SK-N-SH (cell line): ENCODE measurements around the gene ISCA2.

ENCODE experiments used
- EP300 ChIP-seq, 2 experiments: IDR thresholded peaks; 2 replicates each; pipeline versions ENCODE4 v1.4.0 to v1.6.1; 2012; ENCODE audit warnings: borderline replicate concordance in 1 of 2, low read depth in 1 of 2, low read length in 1 of 2
- EZH2phosphoT487 ChIP-seq: fragments of 200-600 bp; sonication (generic); IDR thresholded peaks from 2 replicates; pipeline ENCODE4 v1.6.1; 2017; ENCODE audit warnings: low read depth, mixed run types, mild to moderate bottlenecking, antibody characterized with exemption, moderate library complexity, borderline replicate concordance
- NRF1 ChIP-seq: IDR thresholded peaks from 2 replicates; pipeline ENCODE4 v1.6.1; 2012; ENCODE audit warnings: low read depth, mild to moderate bottlenecking, low read length
- POLR2AphosphoS5 ChIP-seq: IDR thresholded peaks from 2 replicates; pipeline ENCODE4 v1.6.1; 2012; ENCODE audit warnings: low read depth, low read length
- RAD21 ChIP-seq: IDR thresholded peaks from 2 replicates; pipeline ENCODE4 v1.6.1; 2012; ENCODE audit warnings: mild to moderate bottlenecking, low read length
- TF ChIP-seq, protein P1 (sequence below): IDR thresholded peaks from 2 replicates; pipeline ENCODE4; 2012

DNA sequence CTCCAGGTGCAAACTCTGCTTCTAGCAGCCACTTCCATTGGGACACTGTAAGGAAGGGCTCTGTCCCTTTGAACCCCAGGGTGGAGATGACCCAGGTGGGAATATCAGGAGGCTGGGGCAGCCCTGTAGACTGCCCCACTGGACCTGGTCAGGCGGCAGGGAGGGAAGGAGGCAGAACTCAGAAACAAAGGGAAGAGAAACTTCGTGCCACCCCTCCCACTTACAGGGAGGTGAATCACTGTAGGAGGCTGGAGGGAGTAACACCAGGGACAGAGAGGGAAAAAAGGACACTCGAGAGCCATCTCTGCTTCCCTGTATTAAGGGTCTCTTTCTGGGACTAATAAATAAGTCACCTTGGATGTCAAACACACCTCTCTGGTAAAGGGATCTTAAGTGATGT, 37.4 kb downstream of the ISCA2 start:
- TF ChIP-seq EZH2phosphoT487 = no peak
- TF ChIP-seq, protein P1, sequence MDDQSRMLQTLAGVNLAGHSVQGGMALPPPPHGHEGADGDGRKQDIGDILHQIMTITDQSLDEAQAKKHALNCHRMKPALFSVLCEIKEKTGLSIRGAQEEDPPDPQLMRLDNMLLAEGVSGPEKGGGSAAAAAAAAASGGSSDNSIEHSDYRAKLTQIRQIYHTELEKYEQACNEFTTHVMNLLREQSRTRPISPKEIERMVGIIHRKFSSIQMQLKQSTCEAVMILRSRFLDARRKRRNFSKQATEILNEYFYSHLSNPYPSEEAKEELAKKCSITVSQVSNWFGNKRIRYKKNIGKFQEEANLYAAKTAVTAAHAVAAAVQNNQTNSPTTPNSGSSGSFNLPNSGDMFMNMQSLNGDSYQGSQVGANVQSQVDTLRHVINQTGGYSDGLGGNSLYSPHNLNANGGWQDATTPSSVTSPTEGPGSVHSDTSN = no peak
- TF ChIP-seq NRF1 = no peak
- no peak for TF ChIP-seq RAD21
- TF ChIP-seq EP300 (IDR thresholded peaks at IDR 0.05; ENCODE audit: borderline replicate concordance in 1 of 2, low read depth in 1 of 2, low read length in 1 of 2) = no peak
- no peak for TF ChIP-seq POLR2AphosphoS5
